Naive B cell (primary cell): ENCODE measurements around the gene SEC14L6. TPM values are rescaled to one million over a fixed set of nuclear protein-coding genes. Genes with fewer than 3 reads are reported as not detected.

Source experiments
- polyA plus RNA-seq, 6 donors: library from polyadenylated mRNA; unstranded; fragments of 300-500 nt; fragmentation: Illumina TruSeq; gene quantifications; one replicate each; pipeline ENCODE4 v1.2.3, GENCODE V29; 2021; ENCODE audit warnings: low read depth in 6 of 6

The SEC14L6 gene
- polyA plus RNA-seq, 6 donors from 2014 or later: not detected

Other genes starting within 250 kb of the SEC14L6 start
- 10 to 100 TPM; 39.9 to 54.0 (median 40.7) TPM for gene TBC1D10A, start 219.8 kb downstream of the SEC14L6 start, polyA plus RNA-seq
- gene SF3A1, start 189.8 kb downstream of the SEC14L6 start, polyA plus RNA-seq: 100 to 1,000 TPM in 1 of 6 donors, 10 to 100 TPM in 5; 34.1 to 110 (median 80.3) TPM
- 1 to 10 TPM in 3 of 6 donors, under 1 TPM in 2, not detected in 1; 0.47 to 2.6 (median 1.6) TPM for gene CCDC157, start 189.7 kb downstream of the SEC14L6 start, polyA plus RNA-seq
- gene RNF215, start 159.3 kb downstream of the SEC14L6 start, polyA plus RNA-seq: 1 to 10 TPM in 1 of 6 donors, under 1 TPM in 4, not detected in 1; 0.30 to 1.0 (median 0.95) TPM
- 1 to 10 TPM in 3 of 6 donors, under 1 TPM in 3; 0.60 to 2.6 (median 1.0) TPM for gene SEC14L2, start 149.7 kb downstream of the SEC14L6 start, polyA plus RNA-seq
- 10 to 100 TPM in 4 of 6 donors, 1 to 10 TPM in 2; 2.6 to 18.0 (median 13.2) TPM for gene MTFP1, start 121.0 kb downstream of the SEC14L6 start, polyA plus RNA-seq
- not detected for gene SEC14L3, start 74.7 kb downstream of the SEC14L6 start, polyA plus RNA-seq
- not detected for gene SEC14L4, start 41.0 kb downstream of the SEC14L6 start, polyA plus RNA-seq
- gene GAL3ST1, start 27.9 kb upstream of the SEC14L6 start, polyA plus RNA-seq: under 1 TPM in 4 of 6 donors, not detected in 2; 0.24 to 0.65 (median 0.49) TPM
- gene PES1, start 45.2 kb upstream of the SEC14L6 start, polyA plus RNA-seq: 10 to 100 TPM; 25.9 to 49.9 (median 36.9) TPM
- under 1 TPM in 1 of 6 donors, not detected in 5; 0.80 TPM for gene TCN2, start 60.4 kb upstream of the SEC14L6 start, polyA plus RNA-seq
- gene SLC35E4, start 89.0 kb upstream of the SEC14L6 start, polyA plus RNA-seq: under 1 TPM in 5 of 6 donors, not detected in 1; 0.09 to 0.45 (median 0.33) TPM
- 10 to 100 TPM in 5 of 6 donors, 1 to 10 TPM in 1; 9.0 to 18.1 (median 12.3) TPM for gene DUSP18, start 121.1 kb upstream of the SEC14L6 start, polyA plus RNA-seq
- gene OSBP2, start 148.1 kb upstream of the SEC14L6 start, polyA plus RNA-seq: 1 to 10 TPM in 1 of 6 donors, under 1 TPM in 4, not detected in 1; 0.20 to 1.1 (median 0.61) TPM